Duodenal mucosa (tissue), 2 donors: Measurements from ENCODE around the gene LOC101059915.
"Not testable (repeated sequence)": the region's sequence is repeated elsewhere in the genome, so short reads cannot be mapped to it uniquely, and the experiment has no call there.

Source experiments
- H3K27ac ChIP-seq: one replicate; pipeline ENCODE4 v1.7.0; 2013; ENCODE audit warnings: low read depth, low read length
- H3K27me3 ChIP-seq, 2 donors: one replicate each; pipeline ENCODE4 v1.7.0; 2013; ENCODE audit warnings: low read length in 2 of 2, control low read depth in 1 of 2; ENCODE audit not compliant: insufficient read depth in 2 of 2, control insufficient read depth in 1 of 2
- H3K36me3 ChIP-seq, 2 donors: one replicate each; pipeline ENCODE4 v1.7.0; 2013; ENCODE audit warnings: low read length in 2 of 2, control low read depth in 1 of 2; ENCODE audit not compliant: insufficient read depth in 2 of 2, control insufficient read depth in 1 of 2
- H3K4me1 ChIP-seq, 2 donors: one replicate each; pipeline ENCODE4 v1.7.0; 2013; ENCODE audit warnings: low read length in 2 of 2, control low read depth in 1 of 2; ENCODE audit not compliant: insufficient read depth in 2 of 2, control insufficient read depth in 1 of 2
- H3K4me3 ChIP-seq, 2 donors: one replicate each; pipeline ENCODE4 v1.7.0; 2013; ENCODE audit warnings: low read length in 2 of 2, low read depth in 1 of 2
- H3K9ac ChIP-seq, 2 donors: one replicate each; pipeline ENCODE4 v1.7.0; 2013; ENCODE audit warnings: low read length in 2 of 2, low read depth in 1 of 2
- H3K9me3 ChIP-seq, 2 donors: one replicate each; pipeline ENCODE4 v1.7.0; 2013; ENCODE audit warnings: low read length in 2 of 2, control low read depth in 1 of 2; ENCODE audit not compliant: control insufficient read depth in 1 of 2

Gene LOC101059915

GRCh38 chrX:71669947-71670346, 2.6 kb downstream of the LOC101059915 start:
- not testable (repeated sequence) for H3K9ac ChIP-seq, H3K4me1 ChIP-seq, H3K36me3 ChIP-seq, H3K27me3 ChIP-seq, H3K27ac ChIP-seq, H3K9me3 ChIP-seq, H3K4me3 ChIP-seq

- Histone ChIP-seq H3K4me1 (no peaks in the 10 kb centered on the region), H3K36me3 (no peaks in the 10 kb centered on the region), H3K9me3 (no peaks in the 10 kb centered on the region)
Observed at GRCh38 chrX:71671043-71671780, 3.9 kb downstream of the LOC101059915 start.

GRCh38 chrX:71671938-71672337, 4.6 kb downstream of the LOC101059915 start:
- H3K27me3 ChIP-seq, result no peaks in the 10 kb centered on the region
- H3K9ac ChIP-seq, result no peak overlapping the region
- no peaks in the 10 kb centered on the region for H3K9me3 ChIP-seq

More at GRCh38 chrX:71671043-71671780, 3.9 kb downstream of the LOC101059915 start:
- Histone ChIP-seq H3K27ac (no peak overlapping the region), H3K9ac (no peak overlapping the region), H3K4me3 (no peak overlapping the region), H3K27me3 (no peaks in the 10 kb centered on the region)

GRCh38 chrX:71675636-71676035, 8.3 kb downstream of the LOC101059915 start:
- not testable (repeated sequence) for H3K36me3 ChIP-seq, H3K4me3 ChIP-seq, H3K9ac ChIP-seq, H3K27me3 ChIP-seq, H3K4me1 ChIP-seq, H3K27ac ChIP-seq, H3K9me3 ChIP-seq

More at GRCh38 chrX:71671938-71672337, 4.6 kb downstream of the LOC101059915 start:
- Histone ChIP-seq H3K4me3 (no peak overlapping the region), H3K27ac (no peak overlapping the region), H3K4me1 (no peaks in the 10 kb centered on the region), H3K36me3 (no peaks in the 10 kb centered on the region)

- H3K4me3 ChIP-seq, H3K9ac ChIP-seq, H3K4me1 ChIP-seq, H3K27me3 ChIP-seq, H3K9me3 ChIP-seq, H3K27ac ChIP-seq, H3K36me3 ChIP-seq: not testable (repeated sequence)
Observed at GRCh38 chrX:71676068-71676795, 8.9 kb downstream of the LOC101059915 start.

- H3K27ac ChIP-seq, H3K9me3 ChIP-seq, H3K4me1 ChIP-seq, H3K4me3 ChIP-seq, H3K9ac ChIP-seq, H3K27me3 ChIP-seq, H3K36me3 ChIP-seq: not testable (repeated sequence)
Observed at GRCh38 chrX:71677195-71677594, 9.8 kb downstream of the LOC101059915 start.

- Histone ChIP-seq H3K4me1 (no peaks in the 10 kb centered on the region), H3K9ac (no peak overlapping the region), H3K4me3 (no peak overlapping the region), H3K36me3 (no peaks in the 10 kb centered on the region), H3K9me3 (no peaks in the 10 kb centered on the region), H3K27ac (no peak overlapping the region), H3K27me3 (no peaks in the 10 kb centered on the region)
Observed at GRCh38 chrX:71679575-71680207, 12.3 kb downstream of the LOC101059915 start.

- H3K27me3 ChIP-seq, H3K36me3 ChIP-seq, H3K4me1 ChIP-seq, H3K9me3 ChIP-seq, H3K27ac ChIP-seq, H3K9ac ChIP-seq, H3K4me3 ChIP-seq: not testable (repeated sequence)
Observed at GRCh38 chrX:71696641-71697465, 29.5 kb downstream of the LOC101059915 start.

- H3K4me3 ChIP-seq, H3K27ac ChIP-seq, H3K9ac ChIP-seq, H3K4me1 ChIP-seq, H3K9me3 ChIP-seq, H3K36me3 ChIP-seq, H3K27me3 ChIP-seq: not testable (repeated sequence)
Observed at GRCh38 chrX:71697466-71698298, 30.3 kb downstream of the LOC101059915 start.
